Naive thymus-derived CD4-positive, alpha-beta T cell (primary cell): ENCODE results near the gene E2F4. TPM values are rescaled to one million over a fixed set of nuclear protein-coding genes. Genes with fewer than 3 reads are reported as not detected.

Experiments
- ATAC-seq: fragments of 150-1000 bp; cut with Tn5 transposase; 2 replicates; pipeline ENCODE4 v1.10.0; 2021; ENCODE audit warnings: mild to moderate bottlenecking, moderate library complexity
- CTCF ChIA-PET: fragments of 350-600 bp; sonication (Branson Sonifier 250); formaldehyde crosslinking; loops from one replicate; lab custom pipeline; 2021; ENCODE audit warnings: antibody characterized with exemption; lab: Charles Lee
- POLR2A ChIA-PET: fragments of 350-600 bp; sonication (Branson Sonifier 250); formaldehyde crosslinking; loops from one replicate; lab custom pipeline; 2021; ENCODE audit warnings: antibody characterized with exemption, inconsistent platforms; lab: Charles Lee
- DNase-seq, 9 donors: peaks; one replicate each; pipeline versions ENCODE4 v3.0.0 to v3.0.0-alpha.2; 2020 to 2022; ENCODE audit warnings: mixed read lengths in 1 of 9
- H3K27ac ChIP-seq: one replicate; pipeline ENCODE4 v1.7.0; 2013; ENCODE audit warnings: mild to moderate bottlenecking, low read depth, low read length, moderate library complexity
- H3K27me3 ChIP-seq, 2 donors: one replicate each; pipeline ENCODE4 v1.7.0; 2013; ENCODE audit warnings: low read length in 2 of 2, mild to moderate bottlenecking in 2 of 2, moderate library complexity in 2 of 2; ENCODE audit not compliant: control insufficient read depth in 2 of 2, insufficient read depth in 2 of 2
- H3K36me3 ChIP-seq, 3 experiments: 1 replicate in 2 of 3; 2 replicates in 1 of 3; pipeline ENCODE4 v1.7.0; 2013; ENCODE audit warnings: low read length in 3 of 3, mild to moderate bottlenecking in 3 of 3, moderate library complexity in 1 of 3; ENCODE audit not compliant: insufficient read depth in 3 of 3, control insufficient read depth in 2 of 3
- H3K4me1 ChIP-seq, 2 donors: one replicate each; pipeline ENCODE4 v1.7.0; 2013; ENCODE audit warnings: low read length in 2 of 2, mild to moderate bottlenecking in 2 of 2, moderate library complexity in 1 of 2; ENCODE audit not compliant: control insufficient read depth in 2 of 2, insufficient read depth in 2 of 2
- H3K4me3 ChIP-seq: 2 replicates; pipeline ENCODE4 v1.7.0; 2013; ENCODE audit warnings: mild to moderate bottlenecking, low read length
- H3K9me3 ChIP-seq, 3 experiments: 1 replicate in 2 of 3; 2 replicates in 1 of 3; pipeline ENCODE4 v1.7.0; 2013; ENCODE audit warnings: low read length in 3 of 3; ENCODE audit not compliant: control insufficient read depth in 2 of 3
- H3K27ac Mint-ChIP-seq, 9 donors: one replicate each; pipeline ENCODE4 v1.8.0; 2020 to 2022; ENCODE audit warnings: mixed read lengths in 9 of 9, mild to moderate bottlenecking in 8 of 9, moderate library complexity in 5 of 9, inconsistent platforms in 2 of 9
- H3K27me3 Mint-ChIP-seq, 5 donors: one replicate each; pipeline ENCODE4 v1.8.0; 2021 to 2022; ENCODE audit warnings: mixed read lengths in 5 of 5, mild to moderate bottlenecking in 1 of 5
- H3K36me3 Mint-ChIP-seq, 5 donors: one replicate each; pipeline ENCODE4 v1.8.0; 2020 to 2022; ENCODE audit warnings: mixed read lengths in 5 of 5, mild to moderate bottlenecking in 3 of 5, inconsistent platforms in 1 of 5
- H3K4me1 Mint-ChIP-seq, 7 donors: one replicate each; pipeline ENCODE4 v1.8.0; 2020 to 2022; ENCODE audit warnings: mixed read lengths in 7 of 7, mild to moderate bottlenecking in 3 of 7, inconsistent platforms in 1 of 7
- H3K4me3 Mint-ChIP-seq, 10 donors: one replicate each; pipeline ENCODE4 v1.8.0; 2020 to 2022; ENCODE audit warnings: mild to moderate bottlenecking in 10 of 10, mixed read lengths in 10 of 10, moderate library complexity in 6 of 10, inconsistent platforms in 2 of 10
- H3K9me3 Mint-ChIP-seq, 11 donors: one replicate each; pipeline ENCODE4 v1.8.0; 2020 to 2022; ENCODE audit warnings: mixed read lengths in 11 of 11, mild to moderate bottlenecking in 4 of 11, inconsistent platforms in 1 of 11, moderate library complexity in 1 of 11
- intact Hi-C, 2 donors: fragments of 100-400 bp; cut with micrococcal nuclease; formaldehyde crosslinking; loops; one replicate each; pipeline ENCODE4 v1.15.1; 2023
- polyA plus RNA-seq, 2 donors: library from polyadenylated mRNA; unstranded; fragments of 300-500 nt; fragmentation: Illumina TruSeq; gene quantifications; one replicate each; pipeline ENCODE4 v1.2.3, GENCODE V29; 2021
- total RNA-seq, 6 experiments: library from RNA in 5 of 6; stranded (reverse) in 5 of 6; gene quantifications; 1 replicate in 5 of 6; 2 replicates in 1 of 6; pipeline ENCODE4 v1.2.3 and lab custom pipeline; 2021 to 2026

E2F4 gene, protein sequence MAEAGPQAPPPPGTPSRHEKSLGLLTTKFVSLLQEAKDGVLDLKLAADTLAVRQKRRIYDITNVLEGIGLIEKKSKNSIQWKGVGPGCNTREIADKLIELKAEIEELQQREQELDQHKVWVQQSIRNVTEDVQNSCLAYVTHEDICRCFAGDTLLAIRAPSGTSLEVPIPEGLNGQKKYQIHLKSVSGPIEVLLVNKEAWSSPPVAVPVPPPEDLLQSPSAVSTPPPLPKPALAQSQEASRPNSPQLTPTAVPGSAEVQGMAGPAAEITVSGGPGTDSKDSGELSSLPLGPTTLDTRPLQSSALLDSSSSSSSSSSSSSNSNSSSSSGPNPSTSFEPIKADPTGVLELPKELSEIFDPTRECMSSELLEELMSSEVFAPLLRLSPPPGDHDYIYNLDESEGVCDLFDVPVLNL
- total RNA-seq (100 to 1,000 TPM in 1 of 5 experiments, 10 to 100 TPM in 4; 67.1 to 133 (median 73.0) TPM), polyA plus RNA-seq (10 to 100 TPM; 59.4 to 97.9 TPM), total RNA-seq (lab: John Stamatoyannopoulos, UW) (64.9 reads per million, percentile 76 among the genes with 10 or more reads in this experiment)

GRCh38 chr16:67191995-67192681, at the start of gene E2F4:
Gene E2F4 (plus strand): TSS chr16:67192155. CDS start chr16:67192228, 73 bp downstream.
- intact Hi-C loops: loop anchor here (1.0 to 2.0 kb wide), 6 partner anchors 9 to 289 kb away; partner anchors contain the start of genes TMEM208 (in 2 of the 2), ATP6V0D1 (in 1 of the 2), FHOD1 (in 1 of the 2) and MATCAP1 (in 1 of the 2)
- H3K4me1 Mint-ChIP-seq: peaks cover 22 to 50% (median 46%) of the 10 kb centered on the region in 7 donors
- peak; percentile 97 for ATAC-seq
- peak; percentile 72 to 88 (median 80) for DNase-seq
- peaks cover 5 to 24% (median 10%) of the 10 kb centered on the region in 5 donors for H3K36me3 Mint-ChIP-seq
- peaks cover 22 to 26% of the 10 kb centered on the region in 2 donors for H3K4me1 ChIP-seq
- POLR2A ChIA-PET: interaction anchor here (1.1 to 1.9 kb wide), 4 partner anchors 9 to 35 kb away, joined by 4 to 7 read pairs (median 6); partner anchors contain the start of genes FBXL8, MATCAP1, TMEM208 and TRADD
- peaks cover 0 to 3% (median 0%) of the 10 kb centered on the region in 5 donors for H3K27me3 Mint-ChIP-seq
- no peaks in the 10 kb centered on the region for H3K27me3 ChIP-seq
- peak within 1 kb of the TSS; percentile 83 to 93 (median 92) for H3K4me3 Mint-ChIP-seq
- H3K9me3 Mint-ChIP-seq: no peaks in the 10 kb centered on the region
- peaks cover 7 to 35% (median 17%) of the 10 kb centered on the region in 3 experiments for H3K36me3 ChIP-seq
- CTCF ChIA-PET: interaction anchor here (0.6 kb wide), 1 partner anchor 57 kb away, joined by 3 read pairs; the partner anchor contains the start of gene SLC9A5
- no peaks in the 10 kb centered on the region for H3K9me3 ChIP-seq
- H3K4me3 ChIP-seq: peak within 1 kb of the TSS; percentile 72
- peak within 1 kb of the TSS; percentile 94 for H3K27ac ChIP-seq
- H3K27ac Mint-ChIP-seq: peak within 1 kb of the TSS; percentile 53 to 95 (median 91)

- Histone ChIP-seq H3K4me3 (no peak overlapping the region), H3K9me3 (no peaks in the 10 kb centered on the region), H3K27me3 (no peaks in the 10 kb centered on the region), H3K4me1 (no peaks in the 10 kb centered on the region), H3K27ac (no peak overlapping the region), H3K36me3 (peaks cover 14 to 93% (median 18%) of the 10 kb centered on the region in 3 experiments)
- Mint-ChIP-seq H3K27me3 (no peaks in the 10 kb centered on the region), H3K4me1 (peaks cover 0 to 2% (median 0%) of the 10 kb centered on the region in 7 donors), H3K27ac (no peak overlapping the region), H3K36me3 (peaks cover 3 to 84% (median 44%) of the 10 kb centered on the region in 5 donors), H3K9me3 (peaks cover 0 to 2% (median 0%) of the 10 kb centered on the region in 11 donors), H3K4me3 (no peak overlapping the region)
- intact Hi-C loops: no loop called here
- ATAC-seq: no peak
- ChIA-PET POLR2A (no interaction called here), CTCF (interaction anchor here (0.6 to 1.2 kb wide), 2 partner anchors 16 to 23 kb away, joined by 3 to 5 read pairs; no protein-coding TSS in a partner anchor)
- DNase-seq: no peak
Observed at GRCh38 chr16:67142342-67142741, 49.6 kb upstream of the E2F4 start.

DNA sequence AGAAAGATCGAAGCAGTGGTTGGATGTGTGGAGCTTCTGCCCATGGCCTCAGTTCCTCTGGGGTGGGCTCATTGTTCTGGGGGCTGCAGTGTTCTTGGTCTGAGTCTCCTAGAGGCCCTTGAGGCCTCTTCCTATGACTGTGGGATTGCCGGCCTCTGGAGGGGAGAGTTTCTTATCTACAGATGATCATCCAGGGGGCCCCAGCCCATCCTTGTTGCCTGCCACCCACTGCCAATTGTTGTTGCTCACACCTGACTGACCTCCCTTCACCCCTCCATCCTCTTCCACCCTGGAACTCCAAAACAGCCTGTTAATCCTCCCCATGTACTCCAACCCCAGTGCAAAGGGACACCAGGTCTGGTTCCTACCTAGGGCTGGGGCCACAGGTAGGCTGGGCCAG, 47.0 kb upstream of the E2F4 start:
- Histone ChIP-seq H3K27ac (no peak overlapping the region), H3K9me3 (no peaks in the 10 kb centered on the region), H3K36me3 (peaks cover 9 to 78% (median 18%) of the 10 kb centered on the region in 3 experiments), H3K4me1 (no peaks in the 10 kb centered on the region), H3K4me3 (no peak overlapping the region), H3K27me3 (no peaks in the 10 kb centered on the region)
- intact Hi-C loops: no loop called here
- peaks cover 0 to 2% (median 0%) of the 10 kb centered on the region in 11 donors for H3K9me3 Mint-ChIP-seq
- H3K4me1 Mint-ChIP-seq: peaks cover 0 to 8% (median 2%) of the 10 kb centered on the region in 7 donors
- no peak overlapping the region for H3K4me3 Mint-ChIP-seq
- CTCF ChIA-PET: interaction anchor here (0.6 to 0.8 kb wide), 2 partner anchors 169 to 186 kb away, joined by 3 read pairs; no protein-coding TSS in a partner anchor
- peaks cover 0 to 9% (median 4%) of the 10 kb centered on the region in 5 donors for H3K27me3 Mint-ChIP-seq
- H3K36me3 Mint-ChIP-seq: peaks cover 8 to 80% (median 56%) of the 10 kb centered on the region in 5 donors
- ATAC-seq: no peak
- no peak for DNase-seq
- no peak overlapping the region for H3K27ac Mint-ChIP-seq
- POLR2A ChIA-PET: interaction anchor here (1.2 kb wide), 1 partner anchor 10 kb away, joined by 4 read pairs; no protein-coding TSS in a partner anchor

- intact Hi-C loops: no loop called here
- Histone ChIP-seq H3K4me3 (no peak overlapping the region), H3K4me1 (no peaks in the 10 kb centered on the region), H3K36me3 (peaks cover 9 to 70% (median 10%) of the 10 kb centered on the region in 3 experiments), H3K9me3 (no peaks in the 10 kb centered on the region), H3K27me3 (no peaks in the 10 kb centered on the region), H3K27ac (no peak overlapping the region)
- Mint-ChIP-seq H3K4me1 (peaks cover 0 to 8% (median 2%) of the 10 kb centered on the region in 7 donors), H3K27ac (no peak overlapping the region), H3K9me3 (peaks cover 0 to 2% (median 0%) of the 10 kb centered on the region in 11 donors), H3K27me3 (peaks cover 0 to 9% (median 4%) of the 10 kb centered on the region in 5 donors), H3K4me3 (no peak overlapping the region), H3K36me3 (peaks cover 7 to 72% (median 48%) of the 10 kb centered on the region in 5 donors)
- POLR2A ChIA-PET: no interaction called here
- ATAC-seq: no peak
- CTCF ChIA-PET: interaction anchor here (0.8 kb wide), 1 partner anchor 170 kb away, joined by 3 read pairs; no protein-coding TSS in a partner anchor
- DNase-seq: no peak
Observed at GRCh38 chr16:67145746-67146145, 46.2 kb upstream of the E2F4 start.

DNA sequence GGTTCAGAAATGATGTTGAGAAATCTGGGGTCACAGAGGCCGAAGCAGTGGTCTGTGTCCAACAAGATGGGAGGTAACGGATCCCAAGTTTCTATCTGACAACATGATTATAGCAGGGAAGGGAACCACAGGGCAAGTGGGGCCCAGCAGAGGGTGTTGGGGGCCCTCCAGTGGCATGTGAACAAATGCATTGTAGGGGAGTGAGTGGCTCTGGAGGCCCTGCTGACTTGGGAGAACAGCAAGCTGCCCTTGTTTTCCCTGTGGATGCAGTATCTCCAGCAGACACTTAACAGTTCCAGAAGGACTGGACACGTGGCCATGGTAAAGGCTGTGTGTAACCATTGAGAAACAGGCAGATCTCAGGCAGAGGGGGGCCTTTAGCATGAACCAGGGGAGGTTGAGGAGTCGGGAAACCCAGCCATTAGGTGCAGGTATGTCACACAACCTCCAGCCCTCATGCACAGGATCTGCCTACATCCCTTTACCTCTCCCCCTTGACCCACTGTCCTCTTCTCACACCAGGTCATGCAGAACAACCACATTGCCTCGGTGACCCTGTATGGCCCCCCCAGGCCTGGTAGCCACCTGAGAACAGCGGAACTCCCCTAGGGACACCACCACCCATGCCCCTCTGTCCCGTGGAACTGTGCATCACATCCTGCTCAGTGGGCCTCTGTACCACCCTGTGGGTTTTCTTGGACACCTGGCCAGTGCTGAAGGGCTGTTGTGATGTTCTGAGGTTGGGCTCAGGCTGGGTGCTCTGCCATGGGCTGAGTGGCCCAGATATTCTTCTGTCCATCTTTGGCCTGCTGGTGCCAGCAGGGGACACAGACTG, 45.2 kb upstream of the E2F4 start:
- Histone ChIP-seq H3K4me3 (no peak overlapping the region), H3K4me1 (peaks cover 0 to 4% of the 10 kb centered on the region in 2 donors), H3K36me3 (peaks cover 5 to 60% (median 8%) of the 10 kb centered on the region in 3 experiments), H3K27ac (no peak overlapping the region), H3K27me3 (no peaks in the 10 kb centered on the region), H3K9me3 (no peaks in the 10 kb centered on the region)
- peaks cover 5 to 64% (median 42%) of the 10 kb centered on the region in 5 donors for H3K36me3 Mint-ChIP-seq
- peaks cover 0 to 16% (median 3%) of the 10 kb centered on the region in 7 donors for H3K4me1 Mint-ChIP-seq
- ChIA-PET CTCF (interaction anchor here (0.6 kb wide), 1 partner anchor 172 kb away, joined by 3 read pairs; no protein-coding TSS in a partner anchor), POLR2A (no interaction called here)
- peaks cover 0 to 2% (median 0%) of the 10 kb centered on the region in 11 donors for H3K9me3 Mint-ChIP-seq
- ATAC-seq: no peak
- peak overlapping the region in 1 of 10 donors; percentile 25 for H3K4me3 Mint-ChIP-seq
- no peak for DNase-seq
- H3K27me3 Mint-ChIP-seq: peaks cover 0 to 9% (median 4%) of the 10 kb centered on the region in 5 donors
- H3K27ac Mint-ChIP-seq: no peak overlapping the region
- intact Hi-C loops: no loop called here
